ENCODE data around the gene ARHGAP26.

DNA sequence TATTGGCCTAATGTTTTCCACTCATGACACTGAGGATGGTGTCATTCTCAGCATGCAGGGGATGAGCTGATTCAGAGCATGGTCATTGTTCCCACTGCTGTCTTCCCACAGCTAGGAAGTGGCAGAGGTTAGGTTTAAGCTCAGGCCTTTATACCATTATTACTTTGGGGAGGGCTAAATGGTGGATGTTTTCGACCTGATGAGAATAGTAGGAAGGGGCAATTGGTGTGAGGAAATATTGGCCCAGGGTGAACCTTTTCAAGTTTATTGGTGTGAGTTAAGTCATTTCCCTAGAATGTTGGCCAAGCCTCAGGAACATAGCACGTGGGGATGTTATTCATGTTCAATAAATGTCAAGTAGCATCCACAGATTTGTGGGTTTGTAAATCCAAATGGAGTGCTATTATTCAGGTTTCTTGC is 59.6 kb downstream of the ARHGAP26 start:
- TF ChIP-seq, protein P1, sequence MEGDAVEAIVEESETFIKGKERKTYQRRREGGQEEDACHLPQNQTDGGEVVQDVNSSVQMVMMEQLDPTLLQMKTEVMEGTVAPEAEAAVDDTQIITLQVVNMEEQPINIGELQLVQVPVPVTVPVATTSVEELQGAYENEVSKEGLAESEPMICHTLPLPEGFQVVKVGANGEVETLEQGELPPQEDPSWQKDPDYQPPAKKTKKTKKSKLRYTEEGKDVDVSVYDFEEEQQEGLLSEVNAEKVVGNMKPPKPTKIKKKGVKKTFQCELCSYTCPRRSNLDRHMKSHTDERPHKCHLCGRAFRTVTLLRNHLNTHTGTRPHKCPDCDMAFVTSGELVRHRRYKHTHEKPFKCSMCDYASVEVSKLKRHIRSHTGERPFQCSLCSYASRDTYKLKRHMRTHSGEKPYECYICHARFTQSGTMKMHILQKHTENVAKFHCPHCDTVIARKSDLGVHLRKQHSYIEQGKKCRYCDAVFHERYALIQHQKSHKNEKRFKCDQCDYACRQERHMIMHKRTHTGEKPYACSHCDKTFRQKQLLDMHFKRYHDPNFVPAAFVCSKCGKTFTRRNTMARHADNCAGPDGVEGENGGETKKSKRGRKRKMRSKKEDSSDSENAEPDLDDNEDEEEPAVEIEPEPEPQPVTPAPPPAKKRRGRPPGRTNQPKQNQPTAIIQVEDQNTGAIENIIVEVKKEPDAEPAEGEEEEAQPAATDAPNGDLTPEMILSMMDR (IDR thresholded peaks at IDR 0.05): no peak
- no peak for TF ChIP-seq POLR2A (IDR thresholded peaks at IDR 0.05)
